ENCODE measurements around the gene PAN2.
"Not testable (repeated sequence)": the region's sequence is repeated elsewhere in the genome, so short reads cannot be mapped to it uniquely, and the experiment has no call there.

PAN2 gene

DNA sequence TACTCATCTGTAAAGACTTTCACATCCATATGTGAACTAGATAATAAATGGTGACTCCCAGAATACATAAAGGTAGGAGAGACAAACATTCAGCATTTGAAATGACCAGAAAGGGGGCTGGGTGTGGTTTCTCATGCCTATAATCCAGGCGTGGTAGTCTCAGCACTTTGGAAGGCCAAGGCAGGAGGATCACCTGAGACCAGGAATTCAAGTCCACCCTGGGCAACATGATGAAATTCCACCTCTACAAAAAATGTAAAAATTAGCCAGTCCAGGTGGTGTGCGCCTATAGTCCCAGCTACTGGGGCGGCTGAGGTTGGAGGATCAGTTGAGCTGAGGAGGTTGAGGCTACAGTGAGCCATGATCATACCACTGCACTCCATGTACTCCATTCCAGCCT, 29.5 kb downstream of the PAN2 start:
- no peak for DNase-seq

DNA sequence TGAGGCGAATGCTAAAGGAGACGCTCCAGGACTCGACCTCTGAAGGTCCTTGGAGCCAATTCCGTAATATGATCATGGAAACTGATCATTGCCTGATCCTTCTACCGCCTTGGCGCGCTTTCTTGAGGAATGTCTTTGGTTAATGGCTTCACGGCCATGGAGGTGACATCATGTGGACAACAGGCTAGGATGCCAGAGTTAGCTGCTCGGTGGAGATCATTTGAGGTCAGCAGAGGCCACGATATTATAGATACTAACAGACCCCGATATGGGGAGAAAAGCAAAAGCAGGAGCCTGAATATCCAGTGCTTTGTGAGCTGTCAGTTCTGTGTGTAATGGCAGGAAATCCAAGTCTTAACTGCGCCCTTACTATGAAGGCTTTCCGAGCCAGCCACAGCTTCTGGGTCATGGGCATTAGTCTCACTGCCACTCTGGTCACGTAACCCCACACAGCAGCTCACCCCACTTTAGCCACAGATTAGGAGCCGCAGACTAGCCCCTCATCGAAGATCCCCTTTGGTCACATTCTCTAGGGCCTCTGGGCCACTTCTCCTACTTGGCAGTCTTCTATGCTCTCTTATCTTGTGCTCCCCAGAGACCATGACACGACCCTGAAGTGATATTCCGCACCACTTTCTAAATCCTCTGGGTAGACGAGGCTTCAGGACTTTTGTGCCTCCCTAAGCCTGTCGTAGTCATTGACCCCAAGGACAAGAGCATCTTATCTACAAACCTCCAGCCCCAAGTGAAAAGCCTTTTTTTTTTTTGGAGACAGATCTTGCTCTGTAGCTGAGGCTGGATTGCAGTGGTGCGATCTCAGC, 32.9 kb downstream of the PAN2 start:
- no peak for DNase-seq

DNA sequence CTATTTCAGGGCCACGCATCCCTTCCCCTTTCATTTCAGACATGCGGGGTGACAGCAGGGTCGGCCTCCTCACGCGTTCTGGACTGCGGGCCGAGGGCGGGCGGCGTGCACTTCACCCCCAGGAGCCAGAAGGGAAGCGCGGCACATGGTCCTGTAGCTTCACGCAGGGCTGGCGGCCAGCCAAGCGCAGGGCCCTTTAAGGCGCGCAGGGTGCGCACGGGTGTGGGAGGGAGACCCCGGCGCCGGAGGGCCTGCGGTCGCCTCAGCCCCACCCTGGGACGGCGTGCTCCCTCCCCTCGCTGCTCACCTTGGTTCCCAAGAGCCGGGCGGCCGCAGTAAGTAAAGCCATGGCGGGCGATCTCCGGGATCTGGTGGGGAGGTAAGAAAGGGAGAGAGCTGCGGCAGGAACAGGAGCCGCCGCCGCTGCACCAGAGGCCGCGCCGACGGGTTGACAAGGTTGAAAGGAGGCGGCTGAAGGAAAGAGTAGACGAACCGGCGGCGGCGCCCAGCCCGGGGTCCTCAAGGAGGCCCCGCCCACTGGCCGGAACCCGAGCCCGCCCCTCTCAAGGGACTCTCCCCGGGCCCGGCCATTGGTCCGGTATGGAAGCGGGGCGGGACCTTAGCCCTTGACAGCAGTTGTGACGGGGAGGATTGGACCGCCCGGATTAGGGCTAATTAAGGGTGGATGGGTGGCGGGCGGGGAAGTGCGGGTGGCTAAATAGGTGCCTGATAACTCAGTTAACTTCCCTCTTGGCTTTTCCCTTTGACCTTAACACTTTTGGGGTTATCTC, 33.8 kb downstream of the PAN2 start, which contains the start of gene CS:
Gene CS (minus strand): TSS at position 478 of the 791 bp plus-strand sequence. CDS start 129 bp downstream, at position 349.
- DNase-seq = peak; percentile 86

DNA sequence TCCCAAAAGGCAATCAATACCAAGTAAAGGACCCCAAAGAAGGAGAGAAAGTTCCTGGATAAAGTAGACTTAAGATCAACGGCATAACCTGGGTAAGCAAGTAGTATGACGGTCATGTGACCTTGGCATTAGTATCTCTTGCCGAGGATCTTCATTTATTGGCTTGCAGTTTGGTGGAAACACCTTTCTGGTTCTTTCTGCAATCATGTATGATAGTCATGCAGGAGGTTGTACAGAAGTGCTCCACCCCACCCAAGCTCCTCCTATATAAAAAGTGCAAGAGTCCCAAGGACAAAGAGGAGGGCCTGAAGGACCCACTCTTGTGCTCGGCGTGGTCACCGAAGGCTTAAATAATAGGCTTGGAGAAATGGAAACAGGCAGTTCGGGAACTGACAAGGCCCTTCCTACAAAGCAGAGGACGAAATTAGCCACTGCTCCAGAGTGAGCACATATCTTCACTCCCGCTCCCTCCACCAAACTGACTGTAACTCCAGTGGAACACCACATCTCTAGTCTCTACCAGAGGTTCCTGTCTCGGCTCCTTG, 34.4 kb downstream of the PAN2 start:
- no peak for DNase-seq

DNA sequence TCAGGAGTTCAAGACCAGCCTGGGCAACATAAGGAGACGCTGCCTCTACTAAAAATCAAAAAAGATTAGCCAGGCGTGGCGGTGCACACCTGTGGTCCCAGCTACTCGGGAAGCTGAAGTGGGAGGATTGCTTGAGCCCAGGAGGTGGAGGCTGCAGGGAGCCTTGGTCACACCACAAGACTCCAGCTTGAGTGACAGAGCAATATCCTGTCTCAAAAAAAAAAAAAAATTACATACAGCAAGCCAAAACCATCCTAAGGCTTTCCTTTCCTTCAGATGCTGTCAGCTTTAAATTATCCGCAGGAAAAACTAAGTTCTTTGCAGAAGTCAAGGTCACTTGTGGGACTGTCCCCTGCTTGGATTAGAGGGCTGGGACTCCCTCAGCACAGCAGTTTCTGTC, 35.0 kb downstream of the PAN2 start:
- no peak for DNase-seq

DNA sequence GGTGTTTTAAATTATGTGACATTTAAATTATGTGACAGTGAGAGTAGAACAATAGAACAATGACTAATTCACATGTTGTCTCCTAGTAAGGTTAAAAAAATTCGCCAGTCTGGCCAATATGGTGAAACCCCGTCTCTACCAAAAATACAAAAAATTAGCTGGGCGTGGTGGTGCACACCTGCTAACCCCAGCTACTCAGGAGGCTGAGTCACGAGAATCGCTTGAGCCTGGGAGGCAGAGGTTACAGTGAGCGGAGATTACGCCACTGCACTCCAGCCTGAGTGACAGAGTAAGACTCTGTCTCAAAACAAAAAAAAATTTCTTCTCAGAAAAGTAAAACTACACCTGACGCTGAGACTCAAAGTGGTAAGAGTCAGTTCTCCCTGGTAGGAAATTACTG, 36.4 kb downstream of the PAN2 start:
- no peak for DNase-seq

DNA sequence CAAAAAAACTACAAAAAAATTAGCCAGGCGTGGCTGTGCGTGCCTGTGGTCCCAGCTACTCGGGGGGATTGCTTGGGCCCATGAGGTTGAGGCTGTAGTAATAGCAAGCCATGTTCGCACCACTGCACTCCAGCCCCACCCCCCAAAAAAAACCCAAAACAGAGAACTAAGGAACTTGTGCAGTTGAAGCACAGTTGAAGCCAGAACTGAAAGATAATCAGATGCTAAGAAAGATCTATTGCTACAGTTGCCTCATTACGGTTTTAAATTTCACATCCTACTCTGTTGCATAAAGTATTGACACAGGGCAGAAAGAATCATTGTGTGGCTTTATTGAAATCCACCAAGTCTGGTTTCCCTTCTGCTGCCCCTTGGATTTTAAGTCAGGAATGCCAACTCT, 37.5 kb downstream of the PAN2 start:
- DNase-seq = no peak

DNA sequence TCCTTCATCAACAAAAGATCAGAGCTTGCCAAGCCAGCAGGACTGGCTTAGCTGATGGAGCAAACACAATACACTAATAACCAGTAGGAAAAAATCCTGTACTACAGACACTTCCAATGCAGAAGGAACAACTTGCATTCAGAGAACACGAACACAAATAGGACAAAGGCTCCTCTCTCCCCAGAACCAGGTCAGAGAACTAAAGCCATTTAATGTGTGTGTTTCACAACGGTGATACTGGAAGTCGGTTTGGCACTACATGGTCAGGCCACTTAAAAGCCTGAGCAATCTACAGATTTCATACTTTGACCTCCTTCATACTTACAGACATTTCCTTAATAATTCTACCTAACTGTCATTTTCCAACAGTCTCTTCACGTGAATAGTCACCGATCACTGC, 40.0 kb downstream of the PAN2 start:
- DNase-seq = no peak

DNA sequence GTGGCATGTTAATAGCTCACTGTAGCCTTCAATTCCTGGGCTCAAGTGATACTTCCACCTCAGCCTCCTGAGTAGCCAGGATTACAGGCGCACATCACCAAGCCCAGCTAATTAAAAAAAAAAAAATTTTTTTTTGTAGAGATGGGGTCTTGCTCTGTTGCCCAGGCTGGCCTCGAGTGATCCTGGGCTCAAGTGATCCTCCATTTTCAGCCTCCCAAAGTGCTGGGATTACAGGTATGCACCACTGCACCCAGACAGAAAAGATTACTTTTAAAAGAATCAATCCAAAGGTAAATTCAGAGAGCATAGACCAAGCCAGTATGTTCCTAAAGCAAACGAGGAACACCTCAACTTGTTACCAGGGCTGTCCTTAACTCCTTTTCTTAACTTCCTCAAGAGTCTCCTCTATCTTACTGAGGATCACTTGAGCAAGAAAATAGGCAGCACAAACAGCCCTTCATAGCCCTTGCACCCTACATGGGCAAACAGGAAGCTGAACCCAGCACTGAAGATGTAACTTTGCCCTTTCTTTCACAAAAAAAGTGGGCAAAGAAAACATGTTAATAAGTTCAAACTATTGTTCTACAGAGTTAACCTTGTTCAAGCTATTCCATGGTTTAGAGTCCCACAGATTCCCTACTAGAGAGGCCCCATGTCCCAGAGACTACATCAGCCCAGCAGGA, 45.0 kb downstream of the PAN2 start:
- DNase-seq = no peak

DNA sequence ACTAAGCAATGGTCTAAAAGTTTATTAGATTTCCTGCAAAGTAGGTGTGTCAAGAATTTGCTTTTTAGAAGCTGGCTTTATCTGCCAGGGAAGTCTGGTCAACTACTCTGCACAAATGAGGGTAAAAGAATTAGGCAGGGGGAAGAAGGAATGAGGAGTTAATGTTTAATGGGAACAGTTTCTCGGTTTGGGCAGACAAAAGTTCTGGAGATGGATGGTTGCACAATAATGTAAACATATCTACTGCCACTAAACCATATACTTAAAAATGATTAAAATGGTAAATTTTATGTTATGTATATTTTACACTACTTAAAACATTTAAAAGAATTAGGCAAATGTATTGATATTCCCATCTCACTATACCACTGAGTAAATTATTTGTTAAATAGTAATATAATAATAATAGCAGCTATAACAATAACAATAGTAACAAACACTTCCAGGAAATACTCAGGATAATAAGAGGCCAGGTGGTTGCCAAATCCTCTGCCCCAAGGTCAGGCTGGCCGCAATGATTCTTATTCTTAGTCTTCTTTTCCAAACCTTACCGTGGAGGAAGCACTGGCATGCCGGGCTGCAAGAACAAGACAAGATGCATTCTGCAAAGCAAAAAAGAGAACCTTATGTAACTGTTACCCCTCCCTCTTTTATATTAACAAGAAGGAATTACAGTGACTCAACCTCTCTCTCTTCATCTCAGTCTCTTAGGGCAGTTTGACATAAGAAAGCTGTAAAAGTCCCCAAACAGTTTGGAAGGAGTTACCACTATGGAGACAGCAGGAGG, 47.6 kb downstream of the PAN2 start:
- DNase-seq = no peak

DNA sequence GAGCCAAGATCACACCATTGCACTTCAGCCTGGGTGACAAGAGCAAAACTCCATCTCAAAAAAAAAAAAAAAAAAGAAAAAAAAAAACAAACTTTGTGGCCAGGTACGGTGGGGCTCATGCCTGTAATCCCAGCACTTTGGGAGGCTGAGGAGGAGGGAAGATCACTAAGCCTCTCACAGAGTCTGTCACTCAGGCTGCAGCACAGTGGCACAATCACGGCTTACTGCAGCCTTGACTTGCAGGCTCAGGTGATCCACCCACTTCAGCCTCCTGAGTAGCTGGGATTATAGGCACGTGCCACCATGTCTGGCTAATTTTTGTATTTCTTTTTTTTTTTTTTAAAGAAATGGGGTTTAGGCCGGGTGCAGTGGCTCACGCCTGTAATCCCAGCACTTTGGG, 49.5 kb downstream of the PAN2 start:
- DNase-seq = not testable (repeated sequence)

DNA sequence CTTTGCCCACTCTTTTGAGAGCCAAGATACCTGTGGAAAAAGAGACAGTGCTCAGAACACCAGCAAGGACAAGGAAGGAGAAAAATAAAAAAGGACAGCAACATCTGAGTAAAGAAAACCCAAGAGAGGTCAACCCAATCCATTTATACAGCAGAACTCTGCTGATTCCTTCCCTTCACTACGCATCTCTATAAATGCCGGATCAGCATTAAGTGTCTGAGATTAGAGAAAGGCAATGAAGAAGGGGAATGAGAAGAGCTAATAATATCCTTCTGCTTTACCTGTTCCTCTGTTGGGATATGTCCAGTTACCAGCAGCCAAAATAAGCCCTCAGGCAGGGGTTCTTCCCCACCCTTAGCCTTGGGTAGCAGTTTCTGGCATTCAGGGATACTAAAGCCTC, 51.2 kb downstream of the PAN2 start:
- DNase-seq = no peak

DNA sequence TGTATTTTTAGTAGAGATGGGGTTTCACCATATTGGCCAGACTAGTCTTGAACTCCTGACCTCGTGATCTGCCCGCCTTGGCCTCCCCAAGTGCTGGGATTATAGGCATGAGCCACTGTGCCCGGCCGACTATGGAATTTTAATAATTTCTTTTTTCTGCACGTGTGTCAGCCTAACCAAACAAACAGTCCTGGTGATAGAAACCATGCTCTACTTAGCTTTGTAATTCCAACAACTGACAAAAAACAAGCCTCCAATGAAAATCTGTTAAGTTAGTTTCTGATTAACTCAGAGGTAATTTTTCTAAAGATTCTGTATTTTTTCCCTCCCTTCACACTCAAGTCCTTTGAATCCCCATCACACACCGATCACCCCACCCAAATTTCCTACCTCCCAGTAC, 51.8 kb downstream of the PAN2 start:
- DNase-seq = no peak

DNA sequence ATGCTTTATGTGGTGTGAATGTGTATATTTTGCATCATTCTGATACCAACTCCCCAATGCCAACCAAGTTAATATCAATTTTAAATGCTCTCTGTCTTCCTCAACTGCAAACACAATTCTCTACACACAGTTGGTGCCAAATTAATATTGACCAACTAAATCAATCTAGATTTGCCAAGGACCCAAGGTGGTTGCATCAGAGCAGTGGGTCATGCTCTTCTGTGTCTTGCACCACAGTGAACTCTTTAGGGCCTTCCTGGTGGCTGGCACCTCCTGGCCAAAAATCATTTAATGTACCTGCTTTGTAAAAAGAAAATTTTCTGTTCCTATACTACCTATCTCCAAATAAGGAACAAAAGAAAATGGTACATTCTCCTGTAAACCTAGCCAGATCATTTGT, 53.0 kb downstream of the PAN2 start:
- no peak for DNase-seq

DNA sequence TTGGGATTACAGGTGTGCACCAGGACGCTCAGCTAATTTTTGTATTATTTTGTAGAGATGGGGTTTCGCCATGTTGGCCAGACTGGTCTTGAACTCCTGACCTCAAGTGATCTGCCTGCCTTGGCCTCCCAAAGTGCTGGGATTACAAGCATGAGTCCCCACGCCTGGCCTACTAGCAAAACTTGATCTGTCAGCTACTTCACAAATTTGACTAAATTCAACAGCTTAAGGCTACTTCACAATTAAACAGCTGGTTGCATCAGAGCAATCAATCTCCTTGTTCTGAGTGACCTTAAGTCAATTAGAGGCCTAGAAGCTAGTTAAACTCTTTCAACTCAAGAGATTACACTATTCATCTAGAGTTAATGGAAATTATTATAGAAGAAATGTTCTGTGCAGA, 54.9 kb downstream of the PAN2 start:
- DNase-seq = no peak

DNA sequence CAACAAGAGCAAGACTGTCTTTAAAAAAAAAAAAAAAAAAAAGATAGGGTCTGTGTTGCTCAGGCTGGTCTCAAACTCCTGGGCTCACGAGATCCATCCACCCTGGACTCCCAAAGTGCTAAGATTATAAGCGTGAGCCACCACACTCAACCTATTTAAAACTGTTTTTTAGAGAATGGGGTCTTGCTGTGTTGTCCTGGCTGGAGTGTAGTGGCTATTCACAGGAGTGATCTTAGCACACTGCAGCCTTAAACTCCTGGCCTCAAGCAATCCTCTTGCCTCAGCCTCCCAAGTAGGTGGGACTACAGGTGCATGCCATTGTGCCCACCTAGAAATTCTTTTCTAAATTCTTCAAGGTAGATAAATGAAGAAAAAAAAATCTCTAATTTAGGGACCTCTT, 59.5 kb downstream of the PAN2 start:
- no peak for DNase-seq

DNA sequence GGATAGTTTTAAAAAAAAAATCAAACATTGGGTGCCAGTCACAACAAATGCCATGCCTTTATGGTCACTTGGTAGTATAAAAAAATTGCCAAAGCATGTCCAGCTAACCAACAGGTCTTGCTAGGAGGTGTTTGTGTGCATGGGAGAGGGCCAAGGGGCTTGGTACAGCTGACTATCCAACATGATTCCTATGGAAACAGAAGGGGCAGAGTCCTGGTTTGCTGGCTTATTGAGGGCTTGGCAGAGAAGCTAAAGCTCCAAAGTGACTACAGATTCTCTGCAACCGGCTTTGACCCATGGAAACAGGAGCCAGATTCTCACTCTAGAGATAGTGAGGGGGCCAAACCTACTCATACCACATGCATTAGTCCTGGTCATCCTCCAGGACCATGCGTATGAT, 61.3 kb downstream of the PAN2 start:
- not testable (repeated sequence) for DNase-seq

DNA sequence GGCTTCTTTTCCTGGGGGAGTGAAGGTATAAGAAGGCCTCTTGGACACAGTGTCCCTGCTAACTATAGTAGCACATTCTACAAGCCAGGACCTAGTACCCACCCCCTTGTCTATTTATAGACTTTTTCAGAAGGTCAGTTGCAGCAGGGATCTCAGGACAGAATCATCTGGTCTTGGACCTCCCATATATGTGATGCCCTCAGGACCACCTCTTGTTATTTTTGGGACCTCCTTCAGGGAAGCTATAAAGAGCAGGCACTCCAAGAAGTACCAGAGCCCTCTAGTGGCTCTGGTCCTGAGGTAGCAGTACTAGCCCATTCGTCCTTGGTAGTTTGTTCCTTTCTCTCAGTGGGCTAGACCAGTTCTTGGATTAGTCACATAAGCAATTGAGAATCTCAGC, 62.8 kb downstream of the PAN2 start:
- DNase-seq = no peak

DNA sequence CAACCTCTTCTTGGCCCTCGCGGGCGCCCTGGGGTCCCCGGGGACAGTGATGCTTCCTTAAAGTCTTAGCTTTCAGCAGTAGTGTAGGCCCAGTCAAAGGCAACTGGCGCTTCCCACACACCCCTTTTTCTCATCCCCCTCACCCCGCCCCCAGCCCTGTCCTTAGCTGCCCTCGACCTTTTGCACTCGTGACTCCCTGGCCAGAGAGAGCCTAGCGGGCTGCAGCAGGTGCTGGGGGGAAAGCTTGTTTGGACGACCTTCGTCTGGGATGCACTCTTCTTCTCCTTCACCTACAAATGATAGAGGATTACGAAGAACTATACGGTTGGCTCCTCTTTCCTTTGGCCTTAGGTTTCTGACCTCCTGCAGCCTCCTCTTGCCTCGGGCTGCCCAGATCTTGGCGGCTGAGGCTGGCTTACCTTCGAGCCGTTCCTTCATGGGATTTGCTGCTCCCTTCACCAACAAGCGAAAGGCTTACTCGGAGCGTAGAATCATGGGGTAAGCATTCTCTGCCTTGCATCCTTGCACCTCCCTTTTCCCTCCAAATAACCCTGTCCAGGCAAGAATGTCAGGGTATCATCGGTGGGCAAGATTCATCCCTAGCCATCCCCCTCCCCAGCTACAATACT, 66.2 kb downstream of the PAN2 start:
- no peak for DNase-seq

DNA sequence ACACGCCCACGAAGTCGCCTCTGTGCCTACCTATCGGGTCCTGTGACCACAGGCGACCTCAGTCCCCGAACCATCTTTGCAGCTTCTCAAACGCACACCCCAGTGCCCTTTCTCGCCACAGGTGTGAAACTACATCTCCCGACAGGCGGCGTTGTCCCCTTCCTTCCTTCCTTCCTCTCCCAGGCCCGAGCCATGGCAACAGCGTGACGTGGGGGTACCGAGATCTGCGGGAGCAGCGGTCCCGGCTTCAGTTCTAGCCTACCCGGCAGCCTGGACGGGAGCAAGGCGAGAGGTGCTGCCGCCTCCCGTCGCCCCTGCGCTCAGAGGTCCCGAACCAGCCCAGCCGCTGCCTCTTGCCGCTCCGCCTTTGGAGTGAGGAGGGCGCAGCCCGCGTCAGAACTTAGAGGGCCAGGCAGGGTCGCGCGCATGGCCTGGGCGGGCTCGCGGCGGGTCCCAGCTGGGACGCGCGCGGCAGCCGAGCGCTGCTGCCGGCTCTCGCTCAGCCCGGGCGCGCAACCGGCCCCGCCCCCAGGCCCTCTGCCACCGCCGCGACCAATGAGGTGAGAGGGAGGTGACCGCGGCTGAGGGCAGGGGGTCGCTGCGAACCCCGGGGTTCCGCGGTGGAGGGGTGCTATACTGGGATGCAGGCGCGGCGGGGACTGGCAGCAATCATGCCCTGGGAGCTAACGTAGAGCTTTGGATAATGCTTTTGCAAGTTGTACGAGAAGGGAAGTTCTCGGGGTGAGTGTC, 66.9 kb downstream of the PAN2 start, which contains the start of gene COQ10A:
Gene COQ10A (plus strand): TSS at position 250 of the 750 bp plus-strand sequence. CDS start 177 bp downstream, at position 427.
- peak; percentile 52 for DNase-seq
